IMR-90 (cell line): ENCODE results near the gene SEC11A. TPM values are rescaled to one million over a fixed set of nuclear protein-coding genes. Genes with fewer than 3 reads are reported as not detected.

Experiments used
- ATAC-seq: fragments of 200-7000 bp; cut with Tn5 transposase; 2 replicates; pipeline ENCODE4 v1.9.1; 2020; ENCODE audit warnings: low read depth, mild to moderate bottlenecking, moderate library complexity
- BruUV-seq: library from RNA; stranded (reverse); fragments of 400-500 nt; replicated peaks from 2 replicates; lab custom pipeline; 2021; lab: Mats Ljungman, UMichigan
- CTCF ChIA-PET: fragments of 300-600 bp; formaldehyde crosslinking; extraction: SDS; loops from one replicate; lab custom pipeline; 2021; ENCODE audit warnings: antibody characterized with exemption; lab: Yijun Ruan, JAX
- POLR2A ChIA-PET: fragments of 300-600 bp; sonication (Branson Sonifier 250); formaldehyde crosslinking; loops from one replicate; lab custom pipeline; 2022; ENCODE audit warnings: antibody characterized with exemption; ENCODE audit not compliant: unreplicated experiment; lab: Charles Lee
- DNase-seq: peaks from one replicate; pipeline ENCODE4 v3.0.0; 2013
- H2AFZ ChIP-seq: replicated peaks from 2 replicates; pipeline ENCODE3; 2013; ENCODE audit warnings: low read length, mild to moderate bottlenecking; ENCODE audit not compliant: poor library complexity
- H2AK5ac ChIP-seq: 2 replicates; pipeline ENCODE4 v1.6.1; 2013; ENCODE audit warnings: low read depth, low read length, inconsistent platforms
- H2AK9ac ChIP-seq: replicated peaks from 2 replicates; pipeline ENCODE3; 2013; ENCODE audit warnings: mild to moderate bottlenecking, low read depth, low read length, moderate library complexity; ENCODE audit not compliant: poor library complexity
- H2BK120ac ChIP-seq: 2 replicates; pipeline ENCODE4 v1.6.1; 2013; ENCODE audit warnings: low read depth, low read length, inconsistent platforms
- H2BK15ac ChIP-seq: 3 replicates; pipeline ENCODE4 v1.6.1; 2013; ENCODE audit warnings: low read depth, low read length, inconsistent platforms
- H2BK20ac ChIP-seq: 2 replicates; pipeline ENCODE4 v1.6.1; 2013; ENCODE audit warnings: low read depth, mild to moderate bottlenecking, inconsistent platforms, low read length, moderate library complexity
- H2BK5ac ChIP-seq: 2 replicates; pipeline ENCODE4 v1.6.1; 2013; ENCODE audit warnings: mild to moderate bottlenecking, low read depth, low read length, inconsistent platforms; ENCODE audit not compliant: poor library complexity, severe bottlenecking
- H3K14ac ChIP-seq: replicated peaks from 2 replicates; pipeline ENCODE4 v1.6.1; 2013; ENCODE audit warnings: low read depth, low read length, inconsistent platforms
- H3K18ac ChIP-seq: 2 replicates; pipeline ENCODE4 v1.6.1; 2013; ENCODE audit warnings: low read depth, low read length, control low read depth
- H3K23ac ChIP-seq: 2 replicates; pipeline ENCODE4 v1.6.1; 2013; ENCODE audit warnings: low read depth, low read length, inconsistent platforms
- H3K27ac ChIP-seq: 2 replicates; pipeline ENCODE4 v1.5.1; 2013; ENCODE audit warnings: mild to moderate bottlenecking, control low read depth, low read length; ENCODE audit not compliant: insufficient read depth
- H3K27me3 ChIP-seq: 2 replicates; pipeline ENCODE4 v1.6.1; 2013; ENCODE audit warnings: low read length; ENCODE audit not compliant: control insufficient read depth, insufficient read depth
- H3K36me3 ChIP-seq: 2 replicates; pipeline ENCODE4 v1.6.1; 2013; ENCODE audit warnings: low read length, mixed read lengths; ENCODE audit not compliant: control insufficient read depth, insufficient read depth
- H3K4ac ChIP-seq: 2 replicates; pipeline ENCODE4 v1.6.1; 2013; ENCODE audit warnings: low read depth, low read length, inconsistent platforms
- H3K4me1 ChIP-seq: 2 replicates; pipeline ENCODE4 v1.6.1; 2013; ENCODE audit warnings: low read length, mixed read lengths; ENCODE audit not compliant: control insufficient read depth, insufficient read depth
- H3K4me2 ChIP-seq: 2 replicates; pipeline ENCODE4 v1.6.1; 2013; ENCODE audit warnings: low read depth, mild to moderate bottlenecking, control low read depth, low read length, moderate library complexity
- H3K4me3 ChIP-seq: 2 replicates; pipeline ENCODE4 v1.5.1; 2013; ENCODE audit warnings: low read depth, mild to moderate bottlenecking, control low read depth, low read length, moderate library complexity; ENCODE audit not compliant: insufficient read depth
- H3K56ac ChIP-seq: 2 replicates; pipeline ENCODE4 v1.6.1; 2013; ENCODE audit warnings: low read length, inconsistent platforms; ENCODE audit not compliant: insufficient read depth; ENCODE audit errors: extremely low read depth
- H3K79me1 ChIP-seq, 2 experiments: 2 replicates each; pipeline ENCODE4 v1.6.1; 2013; ENCODE audit warnings: low read length in 2 of 2, inconsistent platforms in 1 of 2, low read depth in 1 of 2
- H3K9ac ChIP-seq: 2 replicates; pipeline ENCODE4 v1.6.1; 2013; ENCODE audit warnings: low read depth, low read length, control low read depth
- H3K9me1 ChIP-seq: 2 replicates; pipeline ENCODE4 v1.6.1; 2013; ENCODE audit warnings: low read length, inconsistent platforms; ENCODE audit not compliant: insufficient read depth
- H3K9me3 ChIP-seq: 2 replicates; pipeline ENCODE4 v1.6.1; 2013; ENCODE audit warnings: low read length; ENCODE audit not compliant: control insufficient read depth, insufficient read depth
- H4K20me1 ChIP-seq: 2 replicates; pipeline ENCODE4 v1.6.1; 2013; ENCODE audit warnings: low read length, inconsistent platforms; ENCODE audit not compliant: insufficient read depth
- H4K5ac ChIP-seq: 2 replicates; pipeline ENCODE4 v1.6.1; 2013; ENCODE audit warnings: mild to moderate bottlenecking, low read depth, low read length, control low read depth
- H4K8ac ChIP-seq, 2 experiments: 2 replicates each; pipeline ENCODE4 v1.6.1; 2013; ENCODE audit warnings: low read depth in 2 of 2, low read length in 2 of 2, control low read depth in 1 of 2, inconsistent platforms in 1 of 2
- H4K91ac ChIP-seq: 2 replicates; pipeline ENCODE4 v1.6.1; 2013; ENCODE audit warnings: low read depth, low read length, inconsistent platforms; ENCODE audit not compliant: insufficient read depth
- BHLHE40 ChIP-seq: fragments of 150-350 bp; IDR thresholded peaks from 2 replicates; pipeline ENCODE4 v1.6.1; 2016; ENCODE audit warnings: mild to moderate bottlenecking, low read depth, low read length
- MAZ ChIP-seq: IDR thresholded peaks from 2 replicates; pipeline ENCODE4 v1.6.1; 2012; ENCODE audit warnings: low read depth, mild to moderate bottlenecking, low read length, improper control_type of control experiment, moderate library complexity, borderline replicate concordance
- NFE2L2 ChIP-seq: fragments of 150-350 bp; IDR thresholded peaks from 2 replicates; pipeline ENCODE4 v1.6.1; 2016; ENCODE audit warnings: low read depth, mild to moderate bottlenecking, low read length
- WGBS, 2 experiments: methylation state at CpG; one replicate each; pipeline versions ENCODE4 v1.1.5 to v1.1.7; 2013; ENCODE audit warnings: missing lambda C conversion rate in 2 of 2; ENCODE audit not compliant: insufficient read length in 1 of 2; ENCODE audit errors: extremely low coverage in 2 of 2; 5-methylcytosine and 5-hydroxymethylcytosine counted together
- dilution Hi-C: fragments of 300-500 bp; cut with HindIII; formaldehyde crosslinking; loops from one replicate; pipeline ENCODE4 v1.14.3; 2018; ENCODE audit warnings: low sequenced_read_pairs; ENCODE audit not compliant: unreplicated experiment
- in situ Hi-C: fragments of 300-500 bp; cut with MboI; formaldehyde crosslinking; loops from 3 replicates; pipeline ENCODE4 v1.14.3; 2019; ENCODE audit warnings: low sequenced_read_pairs, inconsistent platforms, mixed read lengths
- intact Hi-C: fragments of 100-400 bp; cut with micrococcal nuclease; formaldehyde crosslinking; loops from 2 replicates; pipeline ENCODE4 v1.10.0; 2022
- polyA plus RNA-seq, 3 experiments: library from polyadenylated mRNA; depleted of rRNA; stranded (reverse); fragments of >200 nt; gene quantifications; 2 replicates each; pipeline ENCODE4 v1.2.3, GENCODE V29; 2012; ENCODE audit warnings: low replicate concordance in 1 of 3
- total RNA-seq: library from RNA; depleted of rRNA; stranded (reverse); fragments of >200 nt; gene quantifications from 2 replicates; pipeline ENCODE4 v1.2.3, GENCODE V29; 2012
- TF ChIP-seq, protein P1 (sequence below): fragments of 150-350 bp; IDR thresholded peaks from 2 replicates; pipeline ENCODE4 v1.6.1; 2016; ENCODE audit warnings: low read depth, mild to moderate bottlenecking, low read length, moderate library complexity, borderline replicate concordance

SEC11A gene
- total and polyA plus RNA-seq, 2 of the 4 experiments (the other 2 are of a cell fraction), result 62.4 to 108 TPM

GRCh38 chr15:84634228-84634837 is 81.6 kb downstream of the SEC11A start (continued):
- TF ChIP-seq NFE2L2, result no peak

GRCh38 chr15:84633311-84634227 is 82.4 kb downstream of the SEC11A start:
- peak overlapping the region; percentile 87; the same call in 1 of the 2 replicates for H4K5ac ChIP-seq
- peak overlapping the region; percentile 62 for H3K4me3 ChIP-seq
- peak overlapping the region; percentile 81 for H3K4ac ChIP-seq
- H3K36me3 ChIP-seq, result peaks cover 13% of the 10 kb centered on the region
- peak overlapping the region; percentile 72 for H4K91ac ChIP-seq
- no peak overlapping the region for H2BK20ac ChIP-seq
- H2AFZ ChIP-seq, result peak overlapping the region; percentile 92
- dilution Hi-C loops, result no loop called here
- H3K23ac ChIP-seq, result peak overlapping the region; percentile 81
- BruUV-seq, result no TSS peak
- H4K8ac ChIP-seq, result peak overlapping the region; percentile 63 to 85
- H3K18ac ChIP-seq, result peak overlapping the region; percentile 90
- ATAC-seq, result peak; percentile 71
- peaks cover 7% of the 10 kb centered on the region; the same call in 1 of the 2 replicates for H4K20me1 ChIP-seq
- WGBS, 2 experiments, result 1% methylated on average over 68 of the region's 105 CpGs; no CpG with 5 or more reads in 1 of the 2 experiments
- ChIA-PET POLR2A (no interaction called here), CTCF (no interaction called here)
- peak overlapping the region; percentile 89 for H2BK5ac ChIP-seq
- H3K9me1 ChIP-seq, result peaks cover 16% of the 10 kb centered on the region
- H3K4me2 ChIP-seq, result peak overlapping the region; percentile 99
- peak overlapping the region; percentile 58 for H3K56ac ChIP-seq
- DNase-seq, result peak; percentile 67
- peaks cover 11% of the 10 kb centered on the region for H3K4me1 ChIP-seq
- in situ Hi-C loops, result no loop called here
- intact Hi-C loops, result loop anchor here (2.0 to 10.0 kb wide), 2 partner anchors 33 to 49 kb away; partner anchors contain the start of gene ZSCAN2
- H3K79me1 ChIP-seq, result peaks cover 21 to 38% of the 10 kb centered on the region in 2 experiments
- H3K14ac ChIP-seq, result peak overlapping the region; percentile 82
- H2AK9ac ChIP-seq, result peak overlapping the region; percentile 85
- H2AK5ac ChIP-seq, result peak overlapping the region; percentile 66; the same call in 1 of the 2 replicates
- H2BK15ac ChIP-seq, result no peak overlapping the region
- H3K27me3 ChIP-seq, result no peaks in the 10 kb centered on the region
- peak overlapping the region; percentile 76 for H3K27ac ChIP-seq
- no peaks in the 10 kb centered on the region for H3K9me3 ChIP-seq
- peak overlapping the region; percentile 97 for H3K9ac ChIP-seq
- TF ChIP-seq BHLHE40 (no peak), MAZ (peak; percentile 34; the same call in 1 of the 2 replicates)
- TF ChIP-seq, protein P1, sequence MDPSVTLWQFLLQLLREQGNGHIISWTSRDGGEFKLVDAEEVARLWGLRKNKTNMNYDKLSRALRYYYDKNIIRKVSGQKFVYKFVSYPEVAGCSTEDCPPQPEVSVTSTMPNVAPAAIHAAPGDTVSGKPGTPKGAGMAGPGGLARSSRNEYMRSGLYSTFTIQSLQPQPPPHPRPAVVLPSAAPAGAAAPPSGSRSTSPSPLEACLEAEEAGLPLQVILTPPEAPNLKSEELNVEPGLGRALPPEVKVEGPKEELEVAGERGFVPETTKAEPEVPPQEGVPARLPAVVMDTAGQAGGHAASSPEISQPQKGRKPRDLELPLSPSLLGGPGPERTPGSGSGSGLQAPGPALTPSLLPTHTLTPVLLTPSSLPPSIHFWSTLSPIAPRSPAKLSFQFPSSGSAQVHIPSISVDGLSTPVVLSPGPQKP, result no peak
- peak overlapping the region; percentile 1; the same call in 1 of the 2 replicates for H2BK120ac ChIP-seq
